GM13976 (cell line): Measurements from ENCODE around the gene DIPK1B.
"Not testable (repeated sequence)": the region's sequence is repeated elsewhere in the genome, so short reads cannot be mapped to it uniquely, and the experiment has no call there.

Source experiments
- DNase-seq: peaks from one replicate; pipeline ENCODE4 v3.0.0; 2012; ENCODE audit warnings: low spot score
- CTCF ChIP-seq: IDR thresholded peaks from 2 replicates; pipeline ENCODE4 v1.5.1; 2012; ENCODE audit warnings: borderline replicate concordance, mild to moderate bottlenecking; ENCODE audit not compliant: insufficient read depth; ENCODE audit errors: extremely low read depth, missing control alignments, control extremely low read depth
- in situ Hi-C: fragments of 300-500 bp; cut with MboI; formaldehyde crosslinking; loops from one replicate; pipeline ENCODE4 v1.12.0; 2022; ENCODE audit warnings: low sequenced_read_pairs, mixed read lengths, inconsistent platforms; ENCODE audit not compliant: unreplicated experiment

Gene DIPK1B

DNA sequence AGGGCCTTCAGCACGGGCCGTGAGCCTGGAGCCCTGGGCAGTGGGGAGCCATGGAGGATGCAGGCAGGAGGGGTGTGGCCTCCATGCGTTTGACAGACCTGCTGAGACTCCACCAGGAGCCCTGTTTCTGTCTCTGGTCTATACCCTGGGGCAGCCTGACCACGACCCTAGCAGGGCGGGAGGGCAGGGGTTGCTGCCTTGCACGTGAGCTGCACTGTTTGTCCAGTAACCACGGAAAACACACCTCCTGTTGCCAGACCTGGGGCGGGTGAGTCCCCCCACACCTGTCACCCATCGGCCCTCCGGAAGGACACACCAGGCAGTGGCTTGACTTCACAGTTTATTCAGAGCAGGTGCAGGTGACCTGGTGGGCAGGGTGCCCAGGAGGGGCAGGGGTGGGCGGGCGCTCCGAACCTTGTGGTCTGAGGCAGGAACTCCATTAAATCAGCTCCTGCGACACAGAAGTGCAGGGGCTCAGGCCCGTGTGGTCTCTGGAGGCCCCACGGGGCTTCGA, 41.7 kb downstream of the DIPK1B start:
- DNase-seq: no peak
- in situ Hi-C loops: no loop called here
- no peak for TF ChIP-seq CTCF

- in situ Hi-C loops: no loop called here
- no peak for TF ChIP-seq CTCF
- DNase-seq: no peak
These were observed 42.4 kb downstream of the DIPK1B start for GRCh38 chr9:136754626-136755301.

- DNase-seq, in situ Hi-C loops: not testable (repeated sequence)
These were observed 43.1 kb downstream of the DIPK1B start for GRCh38 chr9:136755302-136756133.

DNA sequence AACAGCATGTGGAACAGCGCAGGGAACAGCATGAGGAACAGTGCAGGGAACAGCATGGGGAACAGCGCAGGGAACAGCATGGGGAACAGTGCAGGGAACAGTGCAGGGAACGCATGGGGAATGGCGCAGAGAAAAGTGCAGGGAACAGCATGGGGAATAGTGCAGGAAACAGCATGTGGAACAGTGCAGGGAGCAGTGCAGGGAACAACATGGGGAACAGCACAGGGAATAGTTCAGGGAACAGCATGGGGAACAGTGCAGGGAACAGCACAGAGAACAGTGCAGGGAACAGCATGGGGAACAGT, 43.7 kb downstream of the DIPK1B start:
- TF ChIP-seq CTCF: no peak
- DNase-seq: no peak
- in situ Hi-C loops: no loop called here

DNA sequence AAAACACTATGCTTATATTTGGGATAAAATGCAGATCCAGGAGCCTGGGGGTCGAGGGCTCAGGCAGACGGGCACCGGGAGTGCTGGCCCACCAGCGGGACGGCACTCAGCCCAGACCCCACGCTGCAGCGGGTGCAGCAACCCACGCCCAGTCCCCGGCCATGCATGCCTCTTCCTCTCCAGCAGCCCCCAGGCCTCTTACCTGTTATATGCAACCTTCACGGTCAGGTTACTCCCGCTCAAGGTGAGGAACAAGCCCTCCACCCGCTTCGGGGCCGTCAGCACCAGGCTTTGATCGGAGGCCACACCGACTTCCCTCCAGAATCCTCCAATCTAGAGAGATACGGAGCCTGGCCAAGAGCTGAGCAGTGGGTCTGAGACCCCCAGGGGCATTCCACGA, 44.5 kb downstream of the DIPK1B start:
- DNase-seq: no peak
- TF ChIP-seq CTCF: no peak
- in situ Hi-C loops: no loop called here

DNA sequence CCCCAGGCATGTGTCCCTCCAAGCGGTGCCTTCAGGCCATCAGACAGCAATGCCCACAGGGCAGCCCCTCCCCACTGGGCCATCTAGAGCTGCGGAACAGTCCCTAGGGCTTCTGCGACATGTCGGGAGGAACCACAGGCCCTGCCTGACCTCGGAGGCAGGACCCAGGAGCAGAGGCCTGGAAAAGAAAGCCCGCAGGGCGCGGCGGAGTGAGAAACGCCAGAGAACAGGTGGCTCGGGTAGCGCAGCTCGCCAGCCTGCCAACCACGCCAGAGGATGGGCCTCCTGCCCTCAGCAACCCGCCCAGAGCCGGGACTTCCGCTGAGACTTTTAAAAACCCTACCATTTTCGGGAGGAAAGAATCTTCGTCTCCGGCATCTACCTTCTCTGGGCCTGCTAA, 45.0 kb downstream of the DIPK1B start:
- in situ Hi-C loops: no loop called here
- no peak for TF ChIP-seq CTCF
- DNase-seq: no peak

DNA sequence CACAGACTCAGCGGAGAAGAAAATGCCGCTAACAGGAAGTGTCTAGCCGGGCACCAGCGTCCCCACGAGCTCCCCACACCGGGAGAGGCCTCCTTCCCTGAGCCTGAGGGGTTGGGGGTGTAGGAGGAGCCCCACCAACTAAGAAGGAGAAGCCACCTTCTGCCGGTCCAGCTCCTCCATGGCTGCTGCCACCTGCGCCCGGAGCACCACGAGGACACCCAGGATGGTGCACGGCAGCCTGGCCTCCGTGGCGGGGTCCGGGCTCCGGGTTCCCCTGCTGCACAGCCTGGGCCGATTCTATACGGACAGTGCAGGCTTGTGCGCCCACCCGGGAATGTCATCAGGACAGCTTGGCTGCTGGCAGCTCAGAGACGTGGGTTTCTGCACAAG, 45.4 kb downstream of the DIPK1B start:
- DNase-seq: no peak
- TF ChIP-seq CTCF: no peak
- in situ Hi-C loops: no loop called here
